ENCODE measurements around the gene AGMAT.
A peak's percentile ranks its signal among the peaks of the same experiment; 100 is the strongest.
"Not testable (repeated sequence)": the region's sequence is repeated elsewhere in the genome, so short reads cannot be mapped to it uniquely, and the experiment has no call there.

AGMAT gene

DNA sequence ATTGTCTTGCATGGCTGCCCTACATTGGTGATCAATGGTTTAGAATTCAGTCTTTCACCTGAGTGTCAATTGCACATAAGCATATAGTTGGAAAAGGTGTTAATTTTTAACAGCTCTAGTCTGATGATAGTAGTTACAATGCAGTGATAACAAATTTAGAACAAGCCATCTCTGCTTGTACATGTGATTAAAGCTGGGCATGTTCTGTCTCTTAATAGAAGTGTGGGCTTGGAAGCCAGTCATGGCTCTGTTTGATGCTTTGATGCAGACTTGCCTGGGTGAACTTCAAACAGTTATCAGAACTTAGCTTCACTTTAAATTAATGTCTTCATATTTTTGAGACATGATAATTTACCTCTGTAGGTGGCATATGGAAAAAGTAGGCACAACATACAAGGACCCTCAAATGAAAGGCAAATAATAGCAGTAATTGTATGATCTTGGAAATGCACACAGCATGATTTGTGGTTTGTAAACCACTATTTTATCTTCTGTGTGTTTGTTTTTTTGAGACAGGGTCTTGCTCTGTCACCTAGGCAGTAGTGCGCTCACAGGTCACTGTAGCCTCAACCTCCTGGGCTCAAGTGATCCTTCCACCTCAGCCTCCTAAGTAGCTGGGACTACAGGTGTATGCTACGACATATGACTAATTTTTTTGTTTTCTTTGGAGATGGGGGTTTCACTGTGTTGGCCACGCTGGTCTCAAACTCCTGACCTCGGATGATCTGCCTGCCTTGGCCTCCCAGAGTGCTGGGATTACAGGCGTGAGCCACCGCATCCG, 36.2 kb upstream of the AGMAT start:
- Histone ChIP-seq H3K27me3 (ENCODE audit: control insufficient read depth, insufficient read depth, low read length) (no peaks in the 10 kb centered on the region), H3K4me1 (ENCODE audit: control insufficient read depth, insufficient read depth, low read length) (peaks cover 4% of the 10 kb centered on the region), H3K4me3 (ENCODE audit: low read length) (no peak overlapping the region), H3K36me3 (ENCODE audit: control insufficient read depth, insufficient read depth, low read length) (no peaks in the 10 kb centered on the region), H3K9ac (ENCODE audit: low read length) (no peak overlapping the region), H3K27ac (ENCODE audit: low read depth, low read length) (no peak overlapping the region)

DNA sequence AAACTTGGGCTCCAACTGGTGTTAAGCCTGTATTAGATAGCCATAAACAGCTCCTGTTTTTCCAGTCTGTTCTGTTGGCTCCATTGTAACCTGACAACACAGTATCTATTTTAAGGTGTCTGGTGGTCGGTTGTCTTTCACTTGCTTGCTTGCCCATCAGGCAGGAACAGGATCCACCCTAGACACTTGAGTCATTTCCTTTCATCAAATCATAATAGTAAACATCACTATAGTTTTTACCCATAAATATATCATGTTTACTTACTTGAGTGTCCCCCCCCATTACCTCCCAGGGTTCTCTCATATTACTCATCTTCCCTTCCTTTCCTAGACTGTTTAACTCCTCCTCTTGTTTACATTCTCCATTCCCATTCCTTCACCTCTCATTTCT, 35.3 kb upstream of the AGMAT start:
- H3K27me3 ChIP-seq (ENCODE audit: control insufficient read depth, insufficient read depth, low read length): no peaks in the 10 kb centered on the region
- no peak overlapping the region for H3K4me3 ChIP-seq (ENCODE audit: low read length)
- no peak overlapping the region for H3K9ac ChIP-seq (ENCODE audit: low read length)
- H3K36me3 ChIP-seq (ENCODE audit: control insufficient read depth, insufficient read depth, low read length): no peaks in the 10 kb centered on the region
- peaks cover 4% of the 10 kb centered on the region for H3K4me1 ChIP-seq (ENCODE audit: control insufficient read depth, insufficient read depth, low read length)
- no peak overlapping the region for H3K27ac ChIP-seq (ENCODE audit: low read depth, low read length)

DNA sequence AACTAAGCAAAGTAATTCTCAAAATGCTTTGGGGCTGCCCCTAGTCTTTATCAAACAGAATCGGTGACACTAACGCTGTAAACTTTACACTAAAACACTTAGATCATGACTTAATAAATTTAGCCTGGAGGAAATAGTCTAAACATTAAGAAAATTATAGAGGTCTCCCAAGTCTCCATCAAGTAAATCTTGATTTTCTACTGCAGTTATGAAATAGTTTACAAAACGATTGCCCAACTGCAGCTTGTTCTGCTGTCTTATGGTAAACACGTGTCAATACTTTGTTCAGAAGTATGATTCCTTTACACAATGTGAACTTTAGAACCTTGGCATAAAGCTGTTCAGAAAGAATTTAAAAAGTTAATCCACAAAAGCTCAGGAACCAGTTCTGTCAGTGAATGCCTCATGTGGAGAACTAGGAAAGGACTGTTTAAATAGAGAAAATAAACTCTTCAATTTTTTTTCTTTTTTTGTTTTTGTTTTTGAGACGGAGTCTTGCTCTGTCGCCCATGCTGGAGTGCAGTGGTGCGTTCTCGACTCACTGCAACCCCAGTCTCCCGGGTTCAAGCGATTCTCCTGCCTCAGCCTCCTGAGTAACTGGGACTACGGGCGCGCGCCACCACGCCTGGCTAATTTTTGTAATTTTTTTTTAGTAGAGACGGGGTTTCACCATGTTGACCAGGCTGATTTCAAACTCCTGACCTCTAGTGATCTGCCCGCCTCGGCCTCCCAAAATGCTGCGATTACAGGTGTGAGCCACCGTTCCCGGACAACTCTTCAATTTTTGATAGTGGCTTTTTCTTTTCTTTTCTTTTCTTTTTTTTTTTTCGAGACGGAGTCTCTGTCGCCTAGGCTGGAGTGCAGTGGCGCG, 34.0 kb upstream of the AGMAT start:
- peak overlapping the region; percentile 94 for H3K27ac ChIP-seq (ENCODE audit: low read depth, low read length)
- no peaks in the 10 kb centered on the region for H3K36me3 ChIP-seq (ENCODE audit: control insufficient read depth, insufficient read depth, low read length)
- peaks cover 4% of the 10 kb centered on the region for H3K4me1 ChIP-seq (ENCODE audit: control insufficient read depth, insufficient read depth, low read length)
- no peaks in the 10 kb centered on the region for H3K27me3 ChIP-seq (ENCODE audit: control insufficient read depth, insufficient read depth, low read length)
- no peak overlapping the region for H3K9ac ChIP-seq (ENCODE audit: low read length)
- peak overlapping the region; percentile 99 for H3K4me3 ChIP-seq (ENCODE audit: low read length)

DNA sequence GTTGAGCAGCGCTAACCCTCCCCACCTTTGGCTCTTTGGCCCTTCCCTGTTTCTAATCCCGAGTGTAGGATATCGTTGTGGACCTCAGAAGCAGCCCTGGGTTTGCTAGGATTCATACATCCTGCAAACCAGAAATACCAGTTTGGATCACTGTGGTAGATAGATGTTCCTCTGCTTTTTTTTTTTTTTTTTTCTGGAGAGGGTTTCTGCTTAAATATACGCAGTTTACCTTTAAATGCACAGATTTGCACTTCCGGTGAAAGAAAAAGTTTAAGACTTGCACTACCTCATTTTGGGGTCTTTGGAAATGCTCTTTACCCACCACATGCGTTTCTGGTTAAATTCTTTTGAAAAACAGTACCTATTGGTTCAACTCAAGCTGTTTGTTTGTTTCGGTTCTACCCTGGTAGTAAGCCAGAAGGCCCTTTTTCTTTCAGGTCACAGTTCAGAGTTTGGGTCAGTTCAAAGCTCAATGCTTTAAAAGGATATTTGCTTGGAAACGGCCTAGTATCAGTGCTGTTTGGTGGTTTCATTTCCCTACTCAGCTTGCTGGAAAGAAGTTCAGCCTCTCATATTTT, 33.3 kb upstream of the AGMAT start:
- H3K27me3 ChIP-seq (ENCODE audit: control insufficient read depth, insufficient read depth, low read length): no peaks in the 10 kb centered on the region
- H3K9ac ChIP-seq (ENCODE audit: low read length): peak overlapping the region; percentile 95
- peaks cover 4% of the 10 kb centered on the region for H3K4me1 ChIP-seq (ENCODE audit: control insufficient read depth, insufficient read depth, low read length)
- peak overlapping the region; percentile 94 for H3K27ac ChIP-seq (ENCODE audit: low read depth, low read length)
- H3K4me3 ChIP-seq (ENCODE audit: low read length): peak overlapping the region; percentile 99
- no peaks in the 10 kb centered on the region for H3K36me3 ChIP-seq (ENCODE audit: control insufficient read depth, insufficient read depth, low read length)

DNA sequence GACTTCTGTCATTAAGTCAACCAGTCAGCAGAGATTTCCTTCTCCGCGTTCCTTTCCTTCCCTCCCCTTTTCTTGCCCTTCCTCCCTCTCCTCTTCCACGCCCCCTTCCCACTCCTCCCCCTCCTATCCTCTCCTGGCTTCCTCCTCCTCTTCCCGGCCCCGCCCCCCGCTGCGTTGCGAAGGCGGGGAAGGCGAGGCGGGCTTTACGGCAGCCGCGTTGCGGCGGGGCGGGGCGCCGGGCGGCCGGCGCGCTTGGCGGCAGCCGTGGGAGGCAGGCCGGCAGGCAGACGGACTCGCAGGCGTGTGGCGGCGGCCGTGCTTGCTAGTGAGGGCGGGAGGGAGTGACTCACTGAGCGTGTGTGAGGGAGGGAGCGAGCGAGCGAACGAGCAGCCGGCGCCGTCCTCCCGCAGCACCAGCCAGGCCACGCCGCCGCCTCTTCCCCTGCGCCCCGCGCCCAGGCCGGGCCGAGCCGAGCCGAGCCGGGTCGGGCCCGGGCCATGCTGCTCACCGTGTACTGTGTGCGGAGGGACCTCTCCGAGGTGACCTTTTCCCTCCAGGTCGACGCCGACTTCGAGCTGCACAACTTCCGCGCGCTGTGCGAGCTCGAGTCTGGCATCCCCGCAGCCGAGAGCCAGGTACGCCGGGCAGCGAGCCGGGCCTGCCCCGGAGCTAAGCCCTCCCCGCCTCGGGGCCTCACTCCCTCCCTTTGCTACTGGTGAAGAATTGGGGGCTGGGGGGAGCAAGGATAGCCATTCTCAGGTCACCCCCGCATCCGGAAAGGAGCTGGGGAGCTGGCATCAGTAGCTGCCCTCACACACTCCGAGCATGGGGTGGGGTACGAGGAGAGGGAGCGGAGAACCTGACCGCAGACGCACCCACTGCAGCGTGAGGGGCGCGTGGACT, 32.6 kb upstream of the AGMAT start, which contains the start of gene DDI2:
Gene DDI2 (plus strand): TSS at position 286 of the 904 bp plus-strand sequence. CDS start 213 bp downstream, at position 499.
- H3K9ac ChIP-seq (ENCODE audit: low read length): peak within 1 kb of the TSS; percentile 95
- H3K36me3 ChIP-seq (ENCODE audit: control insufficient read depth, insufficient read depth, low read length): no peaks in the 10 kb centered on the region
- H3K4me3 ChIP-seq (ENCODE audit: low read length): peak within 1 kb of the TSS; percentile 99
- peak within 1 kb of the TSS; percentile 94 for H3K27ac ChIP-seq (ENCODE audit: low read depth, low read length)
- H3K27me3 ChIP-seq (ENCODE audit: control insufficient read depth, insufficient read depth, low read length): no peaks in the 10 kb centered on the region
- H3K4me1 ChIP-seq (ENCODE audit: control insufficient read depth, insufficient read depth, low read length): peaks cover 4% of the 10 kb centered on the region

DNA sequence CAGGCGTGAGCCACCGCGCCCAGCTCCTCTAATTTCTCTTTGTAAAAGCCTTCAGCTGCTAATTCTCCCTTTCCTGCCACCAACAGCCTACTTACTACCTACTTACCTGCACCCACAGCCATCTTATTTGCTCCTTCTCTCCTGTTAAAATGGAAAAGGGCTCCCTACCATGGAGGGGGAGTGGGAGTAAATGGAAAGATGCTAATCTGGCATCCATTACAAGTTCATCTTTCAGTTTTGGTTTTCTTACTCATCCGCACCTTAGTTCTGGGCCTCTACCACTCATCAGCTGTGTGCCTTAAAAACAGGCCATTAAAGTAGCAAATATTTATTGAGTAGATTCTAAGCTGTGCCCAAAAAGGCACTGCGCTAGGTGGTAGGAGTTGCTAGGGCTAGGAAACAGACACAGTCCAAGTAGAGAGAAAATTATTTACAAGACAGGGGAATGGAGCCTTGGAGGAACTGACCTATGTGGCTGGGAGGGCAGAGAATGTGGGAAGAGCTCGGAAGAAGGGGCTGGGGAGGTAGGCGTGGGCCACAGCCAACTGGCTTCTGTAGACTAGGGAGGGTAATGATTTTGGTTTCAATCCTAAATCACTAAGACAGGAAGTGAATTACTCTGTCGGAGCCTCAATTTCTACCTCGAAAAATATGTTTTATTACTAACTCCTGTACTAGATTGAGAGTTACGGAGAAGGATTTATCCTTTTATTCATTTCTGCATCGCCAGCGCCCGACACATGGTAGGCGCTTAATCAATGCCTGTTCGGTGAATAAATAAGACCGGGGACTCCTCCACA, 31.7 kb upstream of the AGMAT start:
- no peaks in the 10 kb centered on the region for H3K36me3 ChIP-seq (ENCODE audit: control insufficient read depth, insufficient read depth, low read length)
- H3K4me3 ChIP-seq (ENCODE audit: low read length): peak overlapping the region; percentile 99
- H3K4me1 ChIP-seq (ENCODE audit: control insufficient read depth, insufficient read depth, low read length): peaks cover 4% of the 10 kb centered on the region
- H3K27ac ChIP-seq (ENCODE audit: low read depth, low read length): peak overlapping the region; percentile 86
- no peaks in the 10 kb centered on the region for H3K27me3 ChIP-seq (ENCODE audit: control insufficient read depth, insufficient read depth, low read length)
- peak overlapping the region; percentile 42 for H3K9ac ChIP-seq (ENCODE audit: low read length)

DNA sequence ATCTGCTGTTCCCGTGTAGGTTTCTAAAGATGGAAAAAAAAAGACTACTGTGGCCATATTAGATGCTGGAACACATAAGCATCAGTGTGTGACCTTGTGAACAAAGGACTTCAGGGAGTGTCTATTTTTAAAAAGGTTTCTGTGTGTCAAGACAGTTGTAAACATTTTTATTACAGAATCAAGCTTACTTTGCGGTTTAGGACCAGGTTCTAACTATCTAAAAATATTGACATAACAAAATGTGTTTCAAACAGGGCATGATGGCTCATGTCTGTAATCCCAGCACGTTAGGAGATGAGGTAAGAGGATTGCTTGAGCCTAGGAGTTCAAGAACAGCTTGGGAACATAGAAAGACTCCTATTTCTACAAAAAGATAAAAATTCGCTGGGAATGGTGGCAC, 25.3 kb upstream of the AGMAT start:
- H3K27me3 ChIP-seq (ENCODE audit: control insufficient read depth, insufficient read depth, low read length): no peaks in the 10 kb centered on the region
- no peaks in the 10 kb centered on the region for H3K36me3 ChIP-seq (ENCODE audit: control insufficient read depth, insufficient read depth, low read length)
- H3K4me3 ChIP-seq (ENCODE audit: low read length): no peak overlapping the region
- H3K27ac ChIP-seq (ENCODE audit: low read depth, low read length): no peak overlapping the region
- H3K4me1 ChIP-seq (ENCODE audit: control insufficient read depth, insufficient read depth, low read length): no peaks in the 10 kb centered on the region
- H3K9ac ChIP-seq (ENCODE audit: low read length): no peak overlapping the region

DNA sequence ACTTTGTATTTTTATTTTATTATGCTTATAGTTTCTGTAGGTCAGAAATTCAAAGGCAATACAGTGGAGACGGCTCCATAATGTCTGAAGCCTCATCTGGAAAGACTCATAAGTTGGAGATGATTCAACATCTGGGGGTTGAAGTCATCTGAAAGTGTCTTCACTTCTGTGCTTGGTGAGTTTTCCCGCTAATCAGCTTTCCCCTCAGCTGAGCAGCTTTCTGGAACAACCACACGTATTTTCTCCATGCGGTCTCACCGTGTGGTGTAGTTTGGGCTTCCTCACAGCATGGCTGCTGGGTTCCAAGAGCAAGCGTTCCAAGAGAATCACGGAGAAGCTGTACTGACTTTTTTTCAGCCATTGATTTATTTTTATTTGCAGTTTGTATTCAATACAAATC, 24.8 kb upstream of the AGMAT start:
- Histone ChIP-seq H3K4me1 (ENCODE audit: control insufficient read depth, insufficient read depth, low read length) (no peaks in the 10 kb centered on the region), H3K36me3 (ENCODE audit: control insufficient read depth, insufficient read depth, low read length) (no peaks in the 10 kb centered on the region), H3K9ac (ENCODE audit: low read length) (no peak overlapping the region), H3K27ac (ENCODE audit: low read depth, low read length) (no peak overlapping the region), H3K27me3 (ENCODE audit: control insufficient read depth, insufficient read depth, low read length) (no peaks in the 10 kb centered on the region), H3K4me3 (ENCODE audit: low read length) (no peak overlapping the region)

DNA sequence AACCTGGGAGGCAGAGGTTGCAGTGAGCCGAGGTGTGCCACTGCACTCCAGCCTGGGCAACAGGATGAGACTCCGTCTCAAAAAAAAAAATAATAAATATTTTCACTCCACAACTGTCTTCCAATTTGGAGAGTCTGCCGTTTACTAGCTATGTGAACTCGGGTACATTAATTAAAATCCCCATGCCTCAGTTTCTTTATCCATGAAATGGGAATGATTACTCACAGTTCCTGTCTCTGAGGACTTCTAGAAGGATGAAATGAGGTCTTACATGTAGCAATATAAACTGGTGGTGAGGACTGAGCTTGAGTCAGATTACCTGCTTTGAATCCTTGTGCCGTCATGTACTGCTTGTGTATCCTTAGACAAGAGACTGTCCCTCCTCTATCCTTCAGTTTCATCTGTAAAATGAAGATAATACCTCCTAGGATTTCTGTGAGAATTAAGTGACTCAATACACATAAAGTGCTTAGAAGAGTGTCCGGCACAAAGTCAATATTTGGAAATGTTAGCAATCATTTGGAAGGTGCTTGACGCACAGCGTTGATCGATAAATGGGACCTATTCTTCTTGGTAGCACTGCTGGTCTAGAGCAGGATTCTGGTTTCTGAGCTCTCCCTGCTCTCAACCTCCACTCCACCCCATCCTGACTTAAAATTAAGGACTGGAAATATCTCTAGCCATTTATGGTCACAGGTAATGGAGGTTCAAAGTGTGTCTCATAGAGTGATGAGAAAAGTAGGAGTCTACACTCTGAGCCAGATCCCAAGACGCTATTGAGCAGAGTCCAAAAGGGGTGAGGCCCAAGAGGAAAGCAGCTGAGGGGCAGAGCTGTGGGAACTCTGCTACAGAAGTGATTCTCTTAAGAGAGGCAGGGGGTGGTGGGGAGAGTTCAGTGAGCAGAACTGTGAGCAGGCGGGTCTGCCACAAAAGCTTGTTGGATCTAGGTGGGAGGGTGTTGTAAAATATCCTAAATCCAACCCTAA, 20.8 kb upstream of the AGMAT start:
- Histone ChIP-seq H3K27ac (ENCODE audit: low read depth, low read length) (no peak overlapping the region), H3K9ac (ENCODE audit: low read length) (no peak overlapping the region), H3K36me3 (ENCODE audit: control insufficient read depth, insufficient read depth, low read length) (no peaks in the 10 kb centered on the region), H3K4me1 (ENCODE audit: control insufficient read depth, insufficient read depth, low read length) (no peaks in the 10 kb centered on the region), H3K27me3 (ENCODE audit: control insufficient read depth, insufficient read depth, low read length) (no peaks in the 10 kb centered on the region), H3K4me3 (ENCODE audit: low read length) (no peak overlapping the region)

DNA sequence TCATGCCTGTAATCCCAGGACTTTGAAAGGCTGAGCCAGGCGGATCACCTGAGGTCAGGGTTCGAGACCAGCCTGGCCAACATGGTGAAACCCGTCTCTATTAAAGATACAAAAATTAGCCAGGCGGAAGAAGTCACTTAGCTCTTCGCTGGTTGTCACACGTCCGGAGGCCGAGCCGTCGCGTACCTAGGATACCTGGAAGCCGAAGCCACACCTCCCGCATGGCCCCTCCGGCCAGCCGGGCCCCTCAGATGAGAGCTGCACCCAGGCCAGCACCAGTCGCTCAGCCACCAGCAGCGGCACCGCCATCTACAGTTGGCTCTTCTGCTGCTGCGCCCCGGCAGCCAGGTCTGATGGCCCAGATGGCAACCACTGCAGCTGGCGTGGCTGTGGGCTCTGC, 19.5 kb upstream of the AGMAT start:
- H3K4me3 ChIP-seq (ENCODE audit: low read length): peak overlapping the region; percentile 93
- H3K27ac ChIP-seq (ENCODE audit: low read depth, low read length); H3K36me3 ChIP-seq (ENCODE audit: control insufficient read depth, insufficient read depth, low read length); H3K27me3 ChIP-seq (ENCODE audit: control insufficient read depth, insufficient read depth, low read length); H3K9ac ChIP-seq (ENCODE audit: low read length); H3K4me1 ChIP-seq (ENCODE audit: control insufficient read depth, insufficient read depth, low read length): not testable (repeated sequence)

Measured in rectal smooth muscle tissue (tissue), 1 donor.